Measurements from ENCODE around the gene TUBB1.
A peak's percentile ranks its signal among the peaks of the same experiment; 100 is the strongest.

TUBB1 gene

DNA sequence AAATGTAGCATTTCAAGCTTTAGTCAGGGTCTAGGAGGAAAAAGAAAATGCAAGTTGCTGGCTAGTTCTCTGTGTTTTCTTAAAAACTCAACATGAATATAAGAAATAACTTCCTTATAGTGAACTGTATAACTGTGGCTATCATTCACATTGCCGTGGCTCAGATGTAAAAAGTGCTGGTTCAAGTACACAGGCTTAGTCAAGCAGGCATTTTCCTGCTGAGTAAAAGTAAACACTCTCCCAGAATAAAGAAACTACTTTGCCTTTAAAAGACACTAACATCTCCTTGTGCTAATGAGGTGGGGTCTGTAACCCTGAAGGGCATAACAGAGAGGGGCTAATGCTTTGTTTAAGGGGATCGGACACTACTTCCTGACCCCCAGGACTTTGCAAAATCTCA lies 9.6 kb downstream of the TUBB1 start:
- Histone ChIP-seq H3K27me3 (no peaks in the 10 kb centered on the region), H3K4me3 (ENCODE audit: low read depth, low read length) (peak overlapping the region; percentile 87), H3K9me3 (no peaks in the 10 kb centered on the region), H3K36me3 (peaks cover 76% of the 10 kb centered on the region), H3K4me1 (peaks cover 2% of the 10 kb centered on the region; the same call in 1 of the 2 replicates)
- TF ChIP-seq, protein P1, sequence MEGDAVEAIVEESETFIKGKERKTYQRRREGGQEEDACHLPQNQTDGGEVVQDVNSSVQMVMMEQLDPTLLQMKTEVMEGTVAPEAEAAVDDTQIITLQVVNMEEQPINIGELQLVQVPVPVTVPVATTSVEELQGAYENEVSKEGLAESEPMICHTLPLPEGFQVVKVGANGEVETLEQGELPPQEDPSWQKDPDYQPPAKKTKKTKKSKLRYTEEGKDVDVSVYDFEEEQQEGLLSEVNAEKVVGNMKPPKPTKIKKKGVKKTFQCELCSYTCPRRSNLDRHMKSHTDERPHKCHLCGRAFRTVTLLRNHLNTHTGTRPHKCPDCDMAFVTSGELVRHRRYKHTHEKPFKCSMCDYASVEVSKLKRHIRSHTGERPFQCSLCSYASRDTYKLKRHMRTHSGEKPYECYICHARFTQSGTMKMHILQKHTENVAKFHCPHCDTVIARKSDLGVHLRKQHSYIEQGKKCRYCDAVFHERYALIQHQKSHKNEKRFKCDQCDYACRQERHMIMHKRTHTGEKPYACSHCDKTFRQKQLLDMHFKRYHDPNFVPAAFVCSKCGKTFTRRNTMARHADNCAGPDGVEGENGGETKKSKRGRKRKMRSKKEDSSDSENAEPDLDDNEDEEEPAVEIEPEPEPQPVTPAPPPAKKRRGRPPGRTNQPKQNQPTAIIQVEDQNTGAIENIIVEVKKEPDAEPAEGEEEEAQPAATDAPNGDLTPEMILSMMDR (IDR thresholded peaks at IDR 0.05; ENCODE audit: low read depth, low read length): no peak
- DNase-seq: no peak

DNA sequence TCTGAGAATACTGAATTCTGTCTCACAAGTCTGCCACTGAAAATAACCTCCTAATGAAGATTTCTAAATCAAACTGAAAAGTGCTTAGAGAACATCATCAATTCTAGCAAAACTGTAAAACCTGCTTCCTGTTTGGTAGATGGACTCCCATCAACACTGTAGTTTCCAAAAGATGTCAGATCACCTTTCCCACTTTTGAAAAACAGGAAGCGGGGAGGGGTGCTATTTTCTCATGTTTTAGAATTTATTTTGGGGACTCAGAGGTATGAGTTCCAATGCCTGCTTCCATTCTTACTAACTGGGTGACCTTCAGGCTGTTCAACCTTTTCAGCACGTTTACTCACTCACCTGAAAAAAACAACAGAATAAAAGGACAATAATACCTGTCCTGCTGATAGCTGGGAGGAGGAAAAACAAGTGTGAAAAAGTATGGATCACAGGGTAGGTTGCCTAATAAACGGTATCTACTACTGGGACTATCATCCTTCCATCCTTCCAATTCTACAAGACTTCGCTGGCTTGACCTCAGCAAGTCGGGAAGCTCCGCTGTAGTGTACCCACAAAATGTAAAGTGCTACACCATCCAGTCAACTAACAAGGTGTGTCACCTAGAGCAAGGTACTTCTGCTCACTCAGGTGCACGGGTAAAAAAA lies 11.8 kb downstream of the TUBB1 start:
- Histone ChIP-seq H3K9me3 (no peaks in the 10 kb centered on the region), H3K27me3 (no peaks in the 10 kb centered on the region), H3K4me3 (ENCODE audit: low read depth, low read length) (peak overlapping the region; percentile 87), H3K36me3 (peaks cover 66% of the 10 kb centered on the region), H3K4me1 (peaks cover 2% of the 10 kb centered on the region; the same call in 1 of the 2 replicates)
- TF ChIP-seq, protein P1 (IDR thresholded peaks at IDR 0.05; ENCODE audit: low read depth, low read length): no peak
- no peak for DNase-seq

DNA sequence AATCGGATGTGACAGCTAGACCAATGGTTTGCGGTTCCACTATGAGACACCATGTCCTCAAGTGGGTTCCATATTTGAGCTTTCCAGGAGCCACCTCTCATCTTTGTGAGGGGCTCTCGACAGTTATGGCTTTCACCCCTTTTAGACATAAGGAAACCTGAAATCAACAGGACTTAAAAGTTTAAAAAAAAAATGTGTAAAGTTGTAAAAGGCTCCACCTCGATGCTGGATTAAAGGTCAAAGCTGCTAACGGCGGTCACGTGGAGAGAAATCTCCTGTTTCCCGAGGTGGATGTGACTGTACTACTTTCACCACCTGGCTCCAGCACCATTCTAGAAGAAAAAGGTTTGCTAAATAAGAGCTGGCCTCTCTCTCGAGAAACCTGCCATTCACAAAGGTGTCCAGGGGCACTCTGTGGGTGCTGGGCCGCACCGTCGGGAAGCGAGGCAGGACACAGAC lies 12.4 kb downstream of the TUBB1 start:
- H3K4me3 ChIP-seq (ENCODE audit: low read depth, low read length): peak overlapping the region; percentile 87
- TF ChIP-seq, protein P1 (IDR thresholded peaks at IDR 0.05; ENCODE audit: low read depth, low read length): no peak
- H3K4me1 ChIP-seq: peaks cover 2% of the 10 kb centered on the region; the same call in 1 of the 2 replicates
- no peaks in the 10 kb centered on the region for H3K27me3 ChIP-seq
- no peaks in the 10 kb centered on the region for H3K9me3 ChIP-seq
- peaks cover 65% of the 10 kb centered on the region for H3K36me3 ChIP-seq
- DNase-seq: no peak

DNA sequence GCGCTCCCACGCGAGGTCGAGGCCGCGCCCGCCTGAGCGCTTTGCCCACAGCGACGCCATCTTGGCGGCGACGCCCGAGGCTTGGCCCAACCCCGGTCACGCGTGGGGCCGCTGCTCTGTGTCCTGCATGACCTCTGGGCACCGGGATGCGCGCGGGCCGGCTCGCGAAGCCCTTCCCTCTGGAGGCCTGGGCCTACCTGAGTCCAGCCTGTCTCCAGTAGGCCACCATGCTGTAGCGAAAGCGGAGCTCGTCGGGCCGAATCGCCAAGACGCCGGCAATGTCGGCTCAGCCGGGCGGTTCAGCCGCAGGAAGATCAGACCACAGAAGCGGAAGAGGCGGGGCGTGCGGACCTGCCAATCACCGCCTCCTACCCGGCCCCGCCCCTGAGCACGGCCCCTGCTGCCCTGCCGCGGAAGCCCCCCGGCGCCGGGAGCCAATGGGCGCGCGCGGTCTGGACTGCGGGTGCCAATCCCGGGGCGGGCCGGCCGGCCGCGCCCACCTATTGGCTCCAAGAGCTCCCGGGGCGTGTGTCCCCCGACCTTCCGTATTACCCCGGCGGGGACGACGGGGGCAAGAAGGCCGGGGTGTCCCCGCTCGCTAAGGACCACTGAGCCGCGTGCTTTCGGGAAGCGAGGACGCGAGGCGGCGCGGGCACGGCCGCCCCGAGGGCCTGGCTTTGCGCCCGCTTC lies 12.9 kb downstream of the TUBB1 start, which contains the start of gene ATP5F1E:
Gene ATP5F1E (minus strand): TSS at position 313 of the 690 bp plus-strand sequence. CDS start 84 bp downstream, at position 229.
- H3K4me3 ChIP-seq (ENCODE audit: low read depth, low read length): peak within 1 kb of the TSS; percentile 87
- TF ChIP-seq, protein P1 (IDR thresholded peaks at IDR 0.05; ENCODE audit: low read depth, low read length): no peak
- H3K9me3 ChIP-seq: no peaks in the 10 kb centered on the region
- H3K36me3 ChIP-seq: peaks cover 64% of the 10 kb centered on the region
- H3K27me3 ChIP-seq: no peaks in the 10 kb centered on the region
- peak; percentile 98 for DNase-seq
- H3K4me1 ChIP-seq: peaks cover 2% of the 10 kb centered on the region; the same call in 1 of the 2 replicates

DNA sequence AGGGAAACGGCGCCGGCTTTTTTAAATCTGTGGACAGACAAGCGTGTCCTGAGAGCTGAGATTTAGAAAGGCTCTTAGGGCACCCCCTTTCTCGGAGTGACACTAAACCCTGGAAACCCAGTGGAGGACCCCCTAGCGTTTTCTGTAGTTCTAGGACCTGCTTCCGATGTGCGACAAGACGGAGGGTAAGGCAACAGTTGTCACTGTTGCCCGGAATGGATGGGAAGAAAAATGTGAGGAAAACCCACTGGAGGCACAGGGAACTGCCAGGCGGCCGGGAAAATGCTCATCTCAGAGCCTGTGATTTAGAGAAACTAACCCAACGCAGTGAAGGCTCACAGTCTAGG lies 13.5 kb downstream of the TUBB1 start:
- Histone ChIP-seq H3K36me3 (peaks cover 64% of the 10 kb centered on the region), H3K4me1 (0 out of 2 replicates have a peak, but pooled peaks cover 5% of the 10 kb centered on the region), H3K27me3 (no peaks in the 10 kb centered on the region), H3K4me3 (ENCODE audit: low read depth, low read length) (peak overlapping the region; percentile 70), H3K9me3 (no peaks in the 10 kb centered on the region)
- DNase-seq: peak; percentile 59
- TF ChIP-seq, protein P1 (IDR thresholded peaks at IDR 0.05; ENCODE audit: low read depth, low read length): peak; percentile 24; the same call in 1 of the 2 replicates

DNA sequence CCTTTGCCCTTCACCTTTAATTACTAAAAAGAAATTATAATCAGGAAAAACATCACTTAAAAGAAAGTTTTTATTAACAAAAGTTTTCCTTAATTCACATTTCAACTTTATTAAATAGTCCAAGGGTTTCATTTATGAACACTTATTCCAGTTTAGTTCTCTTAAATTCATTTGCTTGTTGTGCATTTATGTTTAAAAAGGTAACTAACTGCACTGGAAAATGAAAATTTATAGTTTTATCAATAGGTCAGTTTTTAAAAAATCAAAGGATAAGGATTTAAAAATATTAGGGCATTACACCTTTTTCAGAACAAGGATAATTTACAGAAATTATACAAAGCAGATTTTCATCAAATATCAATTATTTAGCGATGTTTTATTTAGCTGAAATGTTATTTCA lies 13.9 kb downstream of the TUBB1 start:
- TF ChIP-seq, protein P1 (IDR thresholded peaks at IDR 0.05; ENCODE audit: low read depth, low read length): no peak
- peak overlapping the region; percentile 70 for H3K4me3 ChIP-seq (ENCODE audit: low read depth, low read length)
- H3K36me3 ChIP-seq: peaks cover 64% of the 10 kb centered on the region
- H3K4me1 ChIP-seq: 0 out of 2 replicates have a peak, but pooled peaks cover 7% of the 10 kb centered on the region
- DNase-seq: no peak
- H3K27me3 ChIP-seq: no peaks in the 10 kb centered on the region
- no peaks in the 10 kb centered on the region for H3K9me3 ChIP-seq

Measured in BE2C (cell line).